Measurements from ENCODE around the gene GRSF1.

DNA sequence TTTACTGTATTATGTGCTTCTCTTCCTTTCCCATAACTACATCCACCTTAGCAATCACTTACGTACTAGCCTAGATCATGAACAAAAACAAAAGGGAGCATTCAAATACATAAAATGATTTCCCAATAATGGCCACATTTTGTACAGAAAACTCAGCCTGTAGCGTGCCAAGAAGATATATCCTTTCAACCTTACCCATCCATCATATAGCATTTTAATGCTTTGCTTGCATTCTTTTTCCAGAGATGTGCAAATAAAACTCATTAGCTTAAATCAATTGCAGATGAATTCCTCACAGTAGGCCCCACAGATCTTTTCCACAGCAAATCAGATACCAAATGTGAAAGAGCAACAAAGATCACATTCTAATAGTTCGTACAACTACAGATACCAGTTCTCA lies 20.8 kb downstream of the GRSF1 start:
- TF ChIP-seq, protein P1, sequence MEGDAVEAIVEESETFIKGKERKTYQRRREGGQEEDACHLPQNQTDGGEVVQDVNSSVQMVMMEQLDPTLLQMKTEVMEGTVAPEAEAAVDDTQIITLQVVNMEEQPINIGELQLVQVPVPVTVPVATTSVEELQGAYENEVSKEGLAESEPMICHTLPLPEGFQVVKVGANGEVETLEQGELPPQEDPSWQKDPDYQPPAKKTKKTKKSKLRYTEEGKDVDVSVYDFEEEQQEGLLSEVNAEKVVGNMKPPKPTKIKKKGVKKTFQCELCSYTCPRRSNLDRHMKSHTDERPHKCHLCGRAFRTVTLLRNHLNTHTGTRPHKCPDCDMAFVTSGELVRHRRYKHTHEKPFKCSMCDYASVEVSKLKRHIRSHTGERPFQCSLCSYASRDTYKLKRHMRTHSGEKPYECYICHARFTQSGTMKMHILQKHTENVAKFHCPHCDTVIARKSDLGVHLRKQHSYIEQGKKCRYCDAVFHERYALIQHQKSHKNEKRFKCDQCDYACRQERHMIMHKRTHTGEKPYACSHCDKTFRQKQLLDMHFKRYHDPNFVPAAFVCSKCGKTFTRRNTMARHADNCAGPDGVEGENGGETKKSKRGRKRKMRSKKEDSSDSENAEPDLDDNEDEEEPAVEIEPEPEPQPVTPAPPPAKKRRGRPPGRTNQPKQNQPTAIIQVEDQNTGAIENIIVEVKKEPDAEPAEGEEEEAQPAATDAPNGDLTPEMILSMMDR (conservative IDR thresholded peaks at IDR 0.05 in 1 of 2, IDR thresholded peaks at IDR 0.05 in 1 of 2; ENCODE audit: extremely low read depth in 1 of 2, insufficient read depth in 1 of 2, low read depth in 1 of 2, low read length in 2 of 2) = no peak
- no peak for TF ChIP-seq EZH2 (IDR thresholded peaks at IDR 0.05; ENCODE audit: borderline replicate concordance, low read length)
